A673 (cell line): Measurements from ENCODE around the gene ZNF358. TPM values are rescaled to one million over a fixed set of nuclear protein-coding genes. Genes with fewer than 3 reads are reported as not detected.

Experiments used
- BruUV-seq: library from RNA; stranded (reverse); fragments of 400-500 nt; replicated peaks from 2 replicates; lab custom pipeline; 2021; lab: Mats Ljungman, UMichigan
- CTCF ChIA-PET: fragments of 300-600 bp; sonication (Branson Sonifier 250); formaldehyde crosslinking; loops from one replicate; lab custom pipeline; 2022; ENCODE audit warnings: antibody characterized with exemption; lab: Charles Lee
- POLR2A ChIA-PET: fragments of 300-600 bp; sonication (Branson Sonifier 250); formaldehyde crosslinking; loops from one replicate; lab custom pipeline; 2022; ENCODE audit warnings: antibody characterized with exemption; ENCODE audit not compliant: low non-redundant PET; lab: Charles Lee
- DNase-seq: peaks from one replicate; pipeline ENCODE4 v3.0.0-alpha.2; 2015; ENCODE audit warnings: low spot score
- H3K27ac ChIP-seq: fragments of 200-600 bp; sonication (generic); 2 replicates; pipeline ENCODE4 v1.5.1; 2016; ENCODE audit warnings: mixed run types, low read depth, mild to moderate bottlenecking, mixed read lengths, antibody characterized with exemption, low read length; ENCODE audit not compliant: poor library complexity, severe bottlenecking
- H3K27me3 ChIP-seq: fragments of 200-600 bp; sonication (generic); replicated peaks from 2 replicates; pipeline ENCODE4 v1.6.1; 2017; ENCODE audit warnings: mixed run types, low read depth, mild to moderate bottlenecking, mixed read lengths, antibody characterized with exemption, low read length; ENCODE audit not compliant: insufficient read depth, poor library complexity
- H3K36me3 ChIP-seq: fragments of 200-600 bp; sonication (generic); 2 replicates; pipeline ENCODE4 v1.6.1; 2016; ENCODE audit warnings: mixed run types, mild to moderate bottlenecking, mixed read lengths, antibody characterized with exemption, low read length; ENCODE audit not compliant: insufficient read depth, poor library complexity, severe bottlenecking
- H3K4me1 ChIP-seq: fragments of 200-600 bp; sonication (generic); 2 replicates; pipeline ENCODE4 v1.6.1; 2017; ENCODE audit warnings: mixed run types, mild to moderate bottlenecking, mixed read lengths, antibody characterized with exemption, low read length; ENCODE audit not compliant: insufficient read depth, poor library complexity, severe bottlenecking
- H3K4me3 ChIP-seq: fragments of 200-600 bp; sonication (generic); 2 replicates; pipeline ENCODE4 v1.5.1; 2016; ENCODE audit warnings: low read depth, mixed run types, mild to moderate bottlenecking, mixed read lengths, low read length; ENCODE audit not compliant: poor library complexity, severe bottlenecking
- H3K9me3 ChIP-seq: fragments of 200-600 bp; sonication (generic); 2 replicates; pipeline ENCODE4 v1.6.1; 2016; ENCODE audit warnings: mixed run types, low read depth, mild to moderate bottlenecking, mixed read lengths, antibody characterized with exemption, low read length; ENCODE audit not compliant: poor library complexity, severe bottlenecking
- CTCF ChIP-seq: fragments of 300-800, 200-600 bp; sonication (generic); conservative IDR thresholded peaks from 2 replicates; pipeline ENCODE4 v1.5.1; 2017; ENCODE audit warnings: low read depth, mild to moderate bottlenecking, antibody characterized with exemption, low read length, moderate library complexity, mixed read lengths
- EZH2 ChIP-seq: fragments of 200-600 bp; sonication (generic); IDR thresholded peaks from 2 replicates; pipeline ENCODE4 v1.6.1; 2017; ENCODE audit warnings: borderline replicate concordance, low read depth, mild to moderate bottlenecking, mixed read lengths, antibody characterized with exemption, low read length; ENCODE audit not compliant: poor library complexity, severe bottlenecking
- intact Hi-C: fragments of 100-400 bp; cut with micrococcal nuclease; formaldehyde crosslinking; loops from one replicate; pipeline ENCODE4 v1.10.0; 2022; ENCODE audit not compliant: unreplicated experiment
- total RNA-seq: library from RNA; stranded (reverse); gene quantifications from 2 replicates; pipeline ENCODE4 v1.2.3, GENCODE V29; 2021

Gene ZNF358
- total RNA-seq, 1 experiment from 2014 or later, result 44.1 TPM

DNA sequence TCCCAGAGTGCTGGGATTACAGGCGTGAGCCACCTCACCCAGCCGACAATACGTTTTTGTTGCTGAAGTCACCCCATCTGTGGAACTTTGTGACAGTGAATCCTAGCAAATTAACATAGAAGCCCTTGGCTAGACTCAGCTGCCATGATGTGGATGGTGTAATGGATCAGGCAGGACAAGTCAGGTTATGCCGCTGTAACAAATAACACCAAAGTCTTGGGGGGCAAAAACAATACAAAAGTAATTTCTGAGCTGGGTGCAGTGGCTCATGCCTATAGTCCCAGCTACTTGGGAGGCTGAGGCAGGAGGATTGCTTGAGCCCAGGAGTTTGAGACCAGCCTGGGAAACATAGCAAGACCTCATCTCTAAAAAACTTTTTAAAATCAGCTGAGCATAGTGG is 49.0 kb downstream of the ZNF358 start:
- no TSS peak for BruUV-seq
- POLR2A ChIA-PET, result no interaction called here
- H3K36me3 ChIP-seq, result no peaks in the 10 kb centered on the region
- H3K9me3 ChIP-seq, result no peaks in the 10 kb centered on the region
- TF ChIP-seq CTCF, result no peak
- TF ChIP-seq EZH2, result no peak
- no peaks in the 10 kb centered on the region for H3K27me3 ChIP-seq
- intact Hi-C loops, result no loop called here
- DNase-seq, result no peak
- H3K4me1 ChIP-seq, result no peaks in the 10 kb centered on the region
- CTCF ChIA-PET, result interaction anchor here (0.6 to 2.4 kb wide), 2 partner anchors 78 to 116 kb away, joined by 3 to 8 read pairs; partner anchors contain the start of gene TRAPPC5
- H3K27ac ChIP-seq, result no peak overlapping the region
- H3K4me3 ChIP-seq, result no peak overlapping the region

- H3K4me1 ChIP-seq, result no peaks in the 10 kb centered on the region
- intact Hi-C loops, result no loop called here
- TF ChIP-seq CTCF, result no peak
- no peak for TF ChIP-seq EZH2
- POLR2A ChIA-PET, result no interaction called here
- no peak overlapping the region for H3K4me3 ChIP-seq
- BruUV-seq, result no TSS peak
- no peaks in the 10 kb centered on the region for H3K36me3 ChIP-seq
- no peak for DNase-seq
- CTCF ChIA-PET, result interaction anchor here (0.6 to 2.4 kb wide), 2 partner anchors 77 to 115 kb away, joined by 3 to 8 read pairs; partner anchors contain the start of gene TRAPPC5
- H3K27me3 ChIP-seq, result no peaks in the 10 kb centered on the region
- H3K9me3 ChIP-seq, result no peaks in the 10 kb centered on the region
- no peak overlapping the region for H3K27ac ChIP-seq
Measured at GRCh38 chr19:7565332-7565731, 49.4 kb downstream of the ZNF358 start.

Other genes starting within 250 kb of the ZNF358 start
- gene INSR, start 221.7 kb upstream of the ZNF358 start, total RNA-seq, result 12.9 and 15.5 TPM in 2 replicates
- gene ARHGEF18, start 167.2 kb upstream of the ZNF358 start, total RNA-seq, result 33.4 and 34.9 TPM in 2 replicates
- 1.1 and 1.9 TPM in 2 replicates for gene PEX11G, start 27.1 kb upstream of the ZNF358 start, total RNA-seq
- 25.7 and 28.4 TPM in 2 replicates for gene MCOLN1, start 6.5 kb downstream of the ZNF358 start, total RNA-seq
- gene PNPLA6, start 19.6 kb downstream of the ZNF358 start, total RNA-seq, result 70.4 and 73.9 TPM in 2 replicates
- 1.2 and 3.4 TPM in 2 replicates for gene CAMSAP3, start 79.8 kb downstream of the ZNF358 start, total RNA-seq
- 46.8 and 50.4 TPM in 2 replicates for gene XAB2, start 113.4 kb downstream of the ZNF358 start, total RNA-seq
- gene PET100, start 113.7 kb downstream of the ZNF358 start, total RNA-seq, result 129 and 130 TPM in 2 replicates
- gene PCP2, start 117.6 kb downstream of the ZNF358 start, total RNA-seq, result not detected in 2 replicates
- gene STXBP2, start 121.0 kb downstream of the ZNF358 start, total RNA-seq, result 49.8 and 60.0 TPM in 2 replicates
- not detected in 2 replicates for gene RETN, start 152.9 kb downstream of the ZNF358 start, total RNA-seq
- gene MCEMP1, start 161.0 kb downstream of the ZNF358 start, total RNA-seq, result 4.0 and 4.1 TPM in 2 replicates
- 105 and 107 TPM in 2 replicates for gene TRAPPC5, start 164.7 kb downstream of the ZNF358 start, total RNA-seq
- not detected in 2 replicates for gene FCER2, start 186.0 kb downstream of the ZNF358 start, total RNA-seq
- not detected in 2 replicates for gene CLEC4G, start 216.0 kb downstream of the ZNF358 start, total RNA-seq
- gene CD209, start 231.4 kb downstream of the ZNF358 start, total RNA-seq, result not detected in 2 replicates
- gene CLEC4M, start 247.1 kb downstream of the ZNF358 start, total RNA-seq, result not detected in 2 replicates